Liver (tissue), 9 donors: ENCODE data around the gene HDLBP. TPM values are rescaled to one million over a fixed set of nuclear protein-coding genes. Genes with fewer than 3 reads are reported as not detected.

ENCODE experiments used
- DNase-seq: peaks from one replicate; pipeline ENCODE4 v3.0.0-alpha.2; 2017; ENCODE audit warnings: low spot score
- H3K27ac ChIP-seq, 2 donors: one replicate each; pipeline ENCODE4 v1.7.0; 2013; ENCODE audit warnings: inconsistent platforms in 2 of 2, low read length in 2 of 2, control low read depth in 1 of 2, low read depth in 1 of 2, mild to moderate bottlenecking in 1 of 2
- H3K27me3 ChIP-seq, 4 donors: one replicate each; pipeline versions ENCODE4 v1.6.1 to v1.7.0; 2013; ENCODE audit warnings: low read length in 3 of 4, inconsistent platforms in 1 of 4, mild to moderate bottlenecking in 1 of 4, moderate library complexity in 1 of 4; ENCODE audit not compliant: control insufficient read depth in 4 of 4, insufficient read depth in 4 of 4
- H3K36me3 ChIP-seq, 4 donors: one replicate each; pipeline versions ENCODE4 v1.6.1 to v1.7.0; 2013; ENCODE audit warnings: low read length in 3 of 4, mild to moderate bottlenecking in 3 of 4, low read depth in 1 of 4, moderate library complexity in 1 of 4; ENCODE audit not compliant: control insufficient read depth in 4 of 4, insufficient read depth in 3 of 4
- H3K4me1 ChIP-seq, 4 donors: one replicate each; pipeline versions ENCODE4 v1.6.1 to v1.7.0; 2013; ENCODE audit warnings: low read length in 3 of 4, mild to moderate bottlenecking in 3 of 4, moderate library complexity in 1 of 4; ENCODE audit not compliant: control insufficient read depth in 4 of 4, insufficient read depth in 4 of 4
- H3K4me3 ChIP-seq, 3 donors: one replicate each; pipeline versions ENCODE4 v1.6.1 to v1.7.0; 2013; ENCODE audit warnings: low read length in 3 of 3, control low read depth in 1 of 3, low read depth in 1 of 3, mild to moderate bottlenecking in 1 of 3
- H3K9ac ChIP-seq, 2 donors: one replicate each; pipeline ENCODE4 v1.7.0; 2013; ENCODE audit warnings: low read length in 2 of 2, mild to moderate bottlenecking in 2 of 2, moderate library complexity in 2 of 2, control low read depth in 1 of 2, low read depth in 1 of 2
- H3K9me3 ChIP-seq, 4 donors: one replicate each; pipeline versions ENCODE4 v1.6.1 to v1.7.0; 2013; ENCODE audit warnings: low read length in 3 of 4; ENCODE audit not compliant: control insufficient read depth in 4 of 4
- ATF3 ChIP-seq: IDR thresholded peaks from 2 replicates; pipeline ENCODE4 v1.6.1; 2016; ENCODE audit warnings: antibody characterized with exemption
- EGR1 ChIP-seq, 2 donors: IDR thresholded peaks; 2 replicates each; pipeline ENCODE4 v1.6.1; 2016 to 2018; ENCODE audit warnings: antibody characterized with exemption in 2 of 2, low read depth in 2 of 2
- FOXA1 ChIP-seq: IDR thresholded peaks from 2 replicates; pipeline ENCODE4 v1.6.1; 2016; ENCODE audit warnings: antibody characterized with exemption
- FOXA2 ChIP-seq: IDR thresholded peaks from 2 replicates; pipeline ENCODE4 v1.6.1; 2016; ENCODE audit warnings: antibody characterized with exemption
- GABPA ChIP-seq, 2 donors: IDR thresholded peaks in 1 of 2; conservative IDR thresholded peaks in 1 of 2; 2 replicates each; pipeline ENCODE4 v1.6.1; 2016; ENCODE audit warnings: antibody characterized with exemption in 2 of 2, mild to moderate bottlenecking in 1 of 2, moderate library complexity in 1 of 2
- HNF4A ChIP-seq, 2 donors: conservative IDR thresholded peaks; 2 replicates each; pipeline ENCODE4 v1.6.1; 2016; ENCODE audit warnings: antibody characterized with exemption in 2 of 2, mild to moderate bottlenecking in 2 of 2
- HNF4G ChIP-seq: IDR thresholded peaks from 2 replicates; pipeline ENCODE4 v1.6.1; 2016; ENCODE audit warnings: antibody characterized with exemption
- JUND ChIP-seq, 2 donors: IDR thresholded peaks; 2 replicates each; pipeline ENCODE4 v1.6.1; 2016; ENCODE audit warnings: antibody characterized with exemption in 2 of 2
- NR2F2 ChIP-seq: IDR thresholded peaks from 2 replicates; pipeline ENCODE4 v1.6.1; 2016; ENCODE audit warnings: antibody characterized with exemption
- RAD21 ChIP-seq, 2 donors: IDR thresholded peaks; 2 replicates each; pipeline ENCODE4 v1.6.1; 2016; ENCODE audit warnings: antibody characterized with exemption in 2 of 2, mild to moderate bottlenecking in 2 of 2
- REST ChIP-seq: IDR thresholded peaks from 2 replicates; pipeline ENCODE4 v1.6.1; 2016; ENCODE audit warnings: antibody characterized with exemption, mild to moderate bottlenecking
- RXRA ChIP-seq, 2 donors: IDR thresholded peaks; 2 replicates each; pipeline ENCODE4 v1.6.1; 2017 to 2018; ENCODE audit warnings: antibody characterized with exemption in 2 of 2, mild to moderate bottlenecking in 1 of 2
- SP1 ChIP-seq: IDR thresholded peaks from 2 replicates; pipeline ENCODE4 v1.6.1; 2018; ENCODE audit warnings: antibody characterized with exemption, mild to moderate bottlenecking
- TAF1 ChIP-seq: conservative IDR thresholded peaks from 2 replicates; pipeline ENCODE4 v1.6.1; 2016; ENCODE audit warnings: antibody characterized with exemption, mild to moderate bottlenecking
- YY1 ChIP-seq: IDR thresholded peaks from 2 replicates; pipeline ENCODE4 v1.6.1; 2016; ENCODE audit warnings: antibody characterized with exemption, mild to moderate bottlenecking
- WGBS: extraction: QIAGEN DNeasy Blood & Tissue Kit; methylation state at CpG from one replicate; pipeline ENCODE4 v1.1.7; 2013; 5-methylcytosine and 5-hydroxymethylcytosine counted together
- polyA plus RNA-seq, 2 donors: library from polyadenylated mRNA; stranded (reverse) in 1 of 2; unstranded in 1 of 2; fragments of 200-250 nt in 1 of 2; fragments of >200 nt in 1 of 2; fragmentation: Nextera tagmentation in 1 of 2; extraction: Ambion mirVana in 1 of 2; gene quantifications; one replicate each; pipeline versions ENCODE4 v1.2.1 to v1.2.3, GENCODE V29; 2013 to 2015
- total RNA-seq, 2 donors: library from RNA; depleted of rRNA; stranded (reverse); fragments of >200 nt; gene quantifications; one replicate each; pipeline ENCODE4 v1.2.3, GENCODE V29; 2014
- TF ChIP-seq, protein P1 (sequence below): IDR thresholded peaks from 2 replicates; pipeline ENCODE4 v1.6.1; 2016; ENCODE audit warnings: antibody characterized with exemption
- TF ChIP-seq, protein P2 (sequence below): IDR thresholded peaks from 2 replicates; pipeline ENCODE4 v1.6.1; 2016; ENCODE audit warnings: antibody characterized with exemption
- TF ChIP-seq, protein P3 (sequence below): fragments of 150-350 bp; IDR thresholded peaks from 2 replicates; pipeline ENCODE4 v1.5.1; 2017; ENCODE audit warnings: improper control_type of control experiment, low read depth, low read length; ENCODE audit not compliant: missing input control
- donor health status: healthy.
- donor health status: healthy.
- donor health status: healthy.
- donor health status: healthy.
- donor health status: healthy.

The HDLBP gene
- total and polyA plus RNA-seq, 4 donors: 219 to 580 (median 258) TPM

DNA sequence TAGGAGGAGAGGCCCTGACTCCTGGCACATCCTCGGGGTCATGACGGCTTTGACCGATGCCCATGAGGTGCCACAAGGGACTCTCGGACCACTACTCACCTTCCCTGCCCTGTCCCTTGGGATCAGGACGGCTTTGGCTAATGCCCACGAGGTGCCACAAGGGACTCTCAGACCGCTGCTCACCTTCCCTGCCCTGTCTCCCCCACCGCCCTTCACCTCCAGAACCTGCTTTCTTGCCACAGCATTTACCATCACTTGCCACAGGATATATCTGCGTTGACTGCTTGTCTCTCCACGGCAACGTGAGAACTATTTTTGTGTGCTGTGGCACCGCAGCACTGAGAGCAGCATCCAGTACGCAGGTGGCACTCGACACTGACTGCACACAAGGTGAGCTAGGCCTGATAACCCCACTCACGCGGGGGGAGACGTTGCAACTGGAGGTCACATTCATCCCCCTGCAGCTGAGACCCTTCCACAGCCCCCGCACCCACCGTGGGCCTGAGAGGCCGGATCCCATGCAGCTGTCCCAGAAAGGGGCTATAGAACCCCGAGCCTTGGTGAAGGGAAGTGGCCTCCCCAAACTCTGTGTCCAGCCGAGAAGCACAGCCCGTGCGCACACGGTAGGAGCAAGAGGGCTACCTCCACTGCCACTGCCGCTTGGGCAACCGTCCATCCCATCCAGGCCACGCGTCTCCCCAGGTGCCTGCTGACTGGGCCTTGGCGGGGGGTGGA lies 79.4 kb downstream of the HDLBP start (continued):
- TF ChIP-seq, protein P1, sequence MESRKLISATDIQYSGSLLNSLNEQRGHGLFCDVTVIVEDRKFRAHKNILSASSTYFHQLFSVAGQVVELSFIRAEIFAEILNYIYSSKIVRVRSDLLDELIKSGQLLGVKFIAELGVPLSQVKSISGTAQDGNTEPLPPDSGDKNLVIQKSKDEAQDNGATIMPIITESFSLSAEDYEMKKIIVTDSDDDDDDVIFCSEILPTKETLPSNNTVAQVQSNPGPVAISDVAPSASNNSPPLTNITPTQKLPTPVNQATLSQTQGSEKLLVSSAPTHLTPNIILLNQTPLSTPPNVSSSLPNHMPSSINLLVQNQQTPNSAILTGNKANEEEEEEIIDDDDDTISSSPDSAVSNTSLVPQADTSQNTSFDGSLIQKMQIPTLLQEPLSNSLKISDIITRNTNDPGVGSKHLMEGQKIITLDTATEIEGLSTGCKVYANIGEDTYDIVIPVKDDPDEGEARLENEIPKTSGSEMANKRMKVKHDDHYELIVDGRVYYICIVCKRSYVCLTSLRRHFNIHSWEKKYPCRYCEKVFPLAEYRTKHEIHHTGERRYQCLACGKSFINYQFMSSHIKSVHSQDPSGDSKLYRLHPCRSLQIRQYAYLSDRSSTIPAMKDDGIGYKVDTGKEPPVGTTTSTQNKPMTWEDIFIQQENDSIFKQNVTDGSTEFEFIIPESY: no peak
- no peak for TF ChIP-seq RAD21 (IDR thresholded peaks at IDR 0.05)

DNA sequence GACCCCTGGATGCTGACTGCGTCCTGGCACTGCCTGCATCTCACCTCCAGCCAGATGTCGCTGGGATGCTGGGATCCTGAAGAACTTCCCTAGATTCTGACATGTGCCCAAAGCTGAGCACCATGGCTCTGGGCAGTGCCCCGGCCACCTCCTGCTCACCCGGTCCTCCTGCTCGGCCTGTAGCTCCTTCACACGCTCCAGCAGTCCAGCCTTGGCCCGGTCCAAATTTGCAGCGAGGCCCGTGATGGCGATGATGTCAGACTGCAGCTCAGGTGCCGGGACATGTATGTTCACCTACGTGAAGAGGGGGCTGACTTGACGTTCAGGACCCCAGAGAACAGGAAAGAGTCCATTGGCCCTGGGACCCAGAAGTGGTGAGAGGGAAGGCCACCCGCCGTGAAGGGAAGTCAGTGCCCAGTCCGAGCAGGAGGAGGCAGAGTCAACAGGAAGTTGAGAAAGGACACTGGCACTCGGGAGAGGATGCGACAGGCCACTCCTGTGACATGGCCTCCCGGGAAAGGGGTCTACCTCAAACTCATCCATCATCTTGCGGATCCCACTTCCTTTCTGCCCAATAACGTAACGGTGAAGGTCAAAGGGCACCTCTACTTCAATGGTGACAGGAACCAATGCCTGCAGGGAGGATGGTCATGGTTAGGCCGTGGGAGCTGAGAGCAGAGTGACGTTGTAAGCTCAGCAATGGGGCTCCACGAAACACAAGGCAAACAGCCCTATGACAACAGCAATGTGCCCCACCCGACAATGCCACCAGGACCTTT lies 80.3 kb downstream of the HDLBP start:
- DNase-seq: no peak
- peaks cover 49 to 97% (median 89%) of the 10 kb centered on the region in 4 donors for H3K36me3 ChIP-seq
- no peak overlapping the region for H3K4me3 ChIP-seq
- no peak overlapping the region for H3K9ac ChIP-seq
- H3K27me3 ChIP-seq: no peaks in the 10 kb centered on the region
- no peak for TF ChIP-seq HNF4G
- TF ChIP-seq, protein P2, sequence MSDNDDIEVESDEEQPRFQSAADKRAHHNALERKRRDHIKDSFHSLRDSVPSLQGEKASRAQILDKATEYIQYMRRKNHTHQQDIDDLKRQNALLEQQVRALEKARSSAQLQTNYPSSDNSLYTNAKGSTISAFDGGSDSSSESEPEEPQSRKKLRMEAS: no peak
- no peak for TF ChIP-seq YY1
- no peak for TF ChIP-seq SP1
- TF ChIP-seq HNF4A (conservative IDR thresholded peaks at IDR 0.05): no peak
- no peak for TF ChIP-seq NR2F2
- TF ChIP-seq RAD21 (IDR thresholded peaks at IDR 0.05): no peak
- TF ChIP-seq TAF1: no peak
- TF ChIP-seq RXRA (IDR thresholded peaks at IDR 0.05): no peak
- TF ChIP-seq, protein P3, sequence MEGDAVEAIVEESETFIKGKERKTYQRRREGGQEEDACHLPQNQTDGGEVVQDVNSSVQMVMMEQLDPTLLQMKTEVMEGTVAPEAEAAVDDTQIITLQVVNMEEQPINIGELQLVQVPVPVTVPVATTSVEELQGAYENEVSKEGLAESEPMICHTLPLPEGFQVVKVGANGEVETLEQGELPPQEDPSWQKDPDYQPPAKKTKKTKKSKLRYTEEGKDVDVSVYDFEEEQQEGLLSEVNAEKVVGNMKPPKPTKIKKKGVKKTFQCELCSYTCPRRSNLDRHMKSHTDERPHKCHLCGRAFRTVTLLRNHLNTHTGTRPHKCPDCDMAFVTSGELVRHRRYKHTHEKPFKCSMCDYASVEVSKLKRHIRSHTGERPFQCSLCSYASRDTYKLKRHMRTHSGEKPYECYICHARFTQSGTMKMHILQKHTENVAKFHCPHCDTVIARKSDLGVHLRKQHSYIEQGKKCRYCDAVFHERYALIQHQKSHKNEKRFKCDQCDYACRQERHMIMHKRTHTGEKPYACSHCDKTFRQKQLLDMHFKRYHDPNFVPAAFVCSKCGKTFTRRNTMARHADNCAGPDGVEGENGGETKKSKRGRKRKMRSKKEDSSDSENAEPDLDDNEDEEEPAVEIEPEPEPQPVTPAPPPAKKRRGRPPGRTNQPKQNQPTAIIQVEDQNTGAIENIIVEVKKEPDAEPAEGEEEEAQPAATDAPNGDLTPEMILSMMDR: no peak
- TF ChIP-seq, protein P1: no peak
- TF ChIP-seq ATF3: no peak
- no peak for TF ChIP-seq REST
- TF ChIP-seq JUND (IDR thresholded peaks at IDR 0.05): no peak
- TF ChIP-seq FOXA1: no peak
- no peak for TF ChIP-seq EGR1 (IDR thresholded peaks at IDR 0.05; ENCODE audit: low read depth in 2 of 2)
- no peak for TF ChIP-seq GABPA (IDR thresholded peaks at IDR 0.05 in 1 of 2, conservative IDR thresholded peaks at IDR 0.05 in 1 of 2)
- no peak for TF ChIP-seq FOXA2
- H3K9me3 ChIP-seq: no peaks in the 10 kb centered on the region
- no peaks in the 10 kb centered on the region for H3K4me1 ChIP-seq
- no peak overlapping the region for H3K27ac ChIP-seq
- WGBS: 82% methylated on average over 26 of the region's 26 CpGs
